Effector memory CD8-positive, alpha-beta T cell (primary cell): ENCODE data around the gene ZFP36L1.

Experiments used
- ATAC-seq: fragments of 150-1000 bp; cut with Tn5 transposase; replicated peaks from 2 replicates; pipeline ENCODE4 v1.10.0; 2021; ENCODE audit warnings: mild to moderate bottlenecking, moderate library complexity
- DNase-seq, 3 experiments: peaks; one replicate each; pipeline ENCODE4 v3.0.0; 2021
- H3K27ac Mint-ChIP-seq, 2 donors: one replicate each; pipeline ENCODE4 v1.8.0; 2022; ENCODE audit warnings: mild to moderate bottlenecking in 2 of 2, mixed read lengths in 2 of 2, moderate library complexity in 2 of 2
- H3K27me3 Mint-ChIP-seq, 2 donors: one replicate each; pipeline ENCODE4 v1.8.0; 2022; ENCODE audit warnings: mixed read lengths in 2 of 2
- H3K36me3 Mint-ChIP-seq: one replicate; pipeline ENCODE4 v1.8.0; 2022; ENCODE audit warnings: mild to moderate bottlenecking, moderate library complexity, mixed read lengths; ENCODE audit not compliant: insufficient read depth
- H3K4me1 Mint-ChIP-seq, 2 donors: one replicate each; pipeline ENCODE4 v1.8.0; 2022; ENCODE audit warnings: low read depth in 2 of 2, mixed read lengths in 2 of 2
- H3K4me3 Mint-ChIP-seq, 2 donors: one replicate each; pipeline ENCODE4 v1.8.0; 2022; ENCODE audit warnings: mild to moderate bottlenecking in 2 of 2, mixed read lengths in 2 of 2, moderate library complexity in 2 of 2
- H3K9me3 Mint-ChIP-seq, 2 donors: one replicate each; pipeline ENCODE4 v1.8.0; 2022; ENCODE audit warnings: mixed read lengths in 2 of 2

ZFP36L1 gene

DNA sequence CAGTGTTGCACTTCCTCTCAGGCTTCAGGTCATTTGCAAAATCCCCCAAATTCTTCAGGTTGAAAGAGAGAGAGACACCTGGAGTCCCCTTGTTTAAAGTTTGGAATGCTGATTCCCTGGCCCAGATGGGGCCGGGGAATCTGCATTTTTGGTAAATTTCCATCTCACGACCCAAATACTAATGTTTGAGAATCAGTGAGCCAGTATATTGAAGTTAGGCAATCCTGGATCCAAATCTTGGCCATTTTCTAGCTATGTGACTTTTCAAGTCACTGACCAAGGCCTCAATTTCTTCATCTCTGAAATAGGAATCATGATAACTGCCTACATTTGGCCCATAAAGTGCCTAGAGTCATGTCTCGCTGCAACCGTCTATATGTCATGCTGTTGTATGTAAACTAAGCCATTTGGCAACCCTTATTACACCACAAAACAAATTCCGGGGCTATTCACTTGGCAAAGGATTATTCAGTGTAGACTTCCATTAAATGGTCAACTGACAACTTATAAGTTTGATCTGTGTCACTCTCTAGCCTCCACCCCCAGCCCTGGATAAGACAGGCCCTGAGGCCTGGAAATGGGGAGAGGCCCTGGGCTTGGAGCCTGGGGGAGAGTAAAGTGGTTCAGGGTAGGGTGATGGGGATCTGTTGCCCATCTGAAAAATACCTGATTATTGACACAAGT is 3.7 kb upstream of the ZFP36L1 start:
- Mint-ChIP-seq H3K9me3 (peaks cover 1 to 3% of the 10 kb centered on the region in 2 donors), H3K4me3 (peak overlapping the region; percentile 95), H3K27me3 (no peaks in the 10 kb centered on the region), H3K27ac (peak overlapping the region; percentile 100), H3K36me3 (peaks cover 52% of the 10 kb centered on the region), H3K4me1 (peaks cover 24 to 32% of the 10 kb centered on the region in 2 donors)
- ATAC-seq (no peak), DNase-seq (no peak)

DNA sequence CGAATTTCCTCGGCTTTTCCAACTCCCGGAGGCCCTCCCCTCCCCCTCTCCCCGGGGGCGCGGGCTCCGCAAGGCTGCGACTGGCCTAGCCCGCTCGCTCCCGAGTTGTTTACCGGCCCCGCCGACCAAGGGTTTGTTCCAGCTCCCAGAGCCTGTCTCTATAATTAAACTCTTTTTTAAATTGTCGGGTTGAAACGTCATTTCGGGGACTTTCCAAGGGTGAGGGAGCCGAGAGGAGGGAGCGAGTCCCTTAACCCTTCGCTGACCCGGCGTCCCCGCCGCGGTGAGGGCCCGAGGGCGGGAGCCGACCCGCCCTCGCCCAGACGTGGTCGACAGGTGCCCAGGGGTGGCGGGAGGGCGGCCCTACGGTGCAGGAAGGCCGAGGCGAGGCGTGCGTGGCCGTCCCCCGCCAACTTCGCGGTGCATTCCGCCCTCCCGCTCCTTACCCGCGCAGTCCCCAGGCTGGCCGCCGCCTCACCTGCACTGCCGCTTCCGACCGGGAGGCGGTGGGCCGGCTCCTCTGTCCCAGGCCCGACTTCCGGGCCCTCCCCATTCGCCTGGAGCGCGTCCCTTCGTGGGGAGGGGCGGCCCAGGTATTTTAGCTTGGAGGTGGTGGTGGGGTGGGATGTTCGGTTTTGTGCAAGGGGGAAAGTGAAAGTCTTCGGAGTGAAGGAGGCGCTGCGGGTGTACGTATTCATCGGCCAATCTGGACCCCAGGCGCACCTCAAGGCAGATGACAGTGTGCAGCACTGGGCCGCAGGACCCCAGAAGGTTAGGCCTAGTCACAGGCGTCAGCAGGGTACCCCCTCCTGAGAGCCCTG is 2.9 kb upstream of the ZFP36L1 start:
- peak overlapping the region; percentile 95 for H3K4me3 Mint-ChIP-seq
- peaks cover 30 to 36% of the 10 kb centered on the region in 2 donors for H3K4me1 Mint-ChIP-seq
- peaks cover 60% of the 10 kb centered on the region for H3K36me3 Mint-ChIP-seq
- no peaks in the 10 kb centered on the region for H3K9me3 Mint-ChIP-seq
- peak overlapping the region; percentile 100 for H3K27ac Mint-ChIP-seq
- DNase-seq (peak; percentile 76 to 79 (median 77)), ATAC-seq (peak; percentile 43)
- no peaks in the 10 kb centered on the region for H3K27me3 Mint-ChIP-seq

DNA sequence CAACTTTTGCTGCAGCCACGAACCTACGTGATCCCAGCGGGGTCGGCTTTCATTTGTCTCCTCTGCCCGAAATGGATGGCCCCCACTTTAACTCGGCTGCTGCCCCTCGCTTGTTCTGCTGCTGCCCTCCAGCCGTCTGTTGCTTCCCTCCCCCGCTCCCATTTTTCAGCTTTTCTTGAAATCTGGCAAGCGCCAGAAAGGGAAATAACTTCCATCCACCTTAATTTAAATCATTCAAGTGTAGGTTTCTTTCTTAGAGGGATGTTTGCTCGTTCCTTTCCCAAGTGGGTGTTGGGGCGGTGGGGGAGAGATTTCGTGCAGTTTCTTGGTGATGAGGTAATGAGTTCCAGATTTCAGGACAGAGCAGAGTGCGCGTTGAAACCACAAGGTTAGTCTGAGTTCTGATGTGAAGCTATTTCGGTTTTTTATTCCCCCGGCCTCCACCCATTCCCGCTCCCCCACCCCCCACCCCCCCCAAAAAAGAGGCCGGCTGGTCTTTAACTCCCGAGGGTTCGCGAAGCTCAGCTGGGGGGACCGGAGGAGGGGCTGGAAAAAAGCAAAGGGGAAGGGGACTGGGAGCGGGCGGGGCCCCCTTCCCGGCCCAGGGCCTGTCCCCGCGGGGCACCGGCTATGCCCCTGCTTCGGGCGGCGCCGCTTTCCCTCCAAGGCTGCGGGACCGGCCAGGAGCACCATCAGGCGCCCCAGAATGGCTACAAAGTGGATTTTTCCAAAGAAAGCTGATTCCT is 2.2 kb upstream of the ZFP36L1 start:
- ATAC-seq: no peak

DNA sequence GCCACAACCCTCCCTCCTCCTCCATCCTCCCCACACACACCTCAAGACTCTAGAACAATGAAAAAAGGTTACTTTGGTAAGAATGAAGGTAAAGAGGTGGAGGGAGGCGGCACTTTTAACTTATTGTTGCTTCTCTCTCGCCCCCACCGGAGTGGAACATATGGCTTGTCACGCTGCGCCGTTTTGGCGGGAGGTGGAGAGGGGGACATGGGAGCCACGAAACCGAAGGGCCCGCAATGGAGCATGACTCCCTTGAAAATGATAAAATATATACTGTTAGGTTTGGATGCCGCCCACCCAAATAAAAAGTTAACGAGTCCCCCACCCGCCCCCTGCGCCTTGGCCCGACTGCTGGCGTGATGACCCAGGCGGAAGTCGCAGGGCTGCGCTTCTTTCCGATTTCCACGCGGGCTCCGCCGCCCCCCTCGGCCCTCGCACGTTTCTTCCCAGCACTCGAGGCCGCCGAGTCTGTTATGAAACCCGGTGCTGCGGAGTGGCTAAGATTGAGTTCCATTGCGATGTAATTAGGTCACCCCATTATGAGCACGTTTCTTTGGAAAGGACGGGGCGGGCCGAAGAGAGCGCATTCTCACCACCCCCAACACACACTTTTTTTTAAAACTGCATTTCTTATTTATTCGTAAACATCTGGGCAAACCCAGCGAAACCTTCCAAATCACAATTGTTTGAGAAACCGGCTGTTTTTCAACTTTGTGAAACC is 1.4 kb upstream of the ZFP36L1 start:
- DNase-seq (peak; percentile 80 to 84 (median 80)), ATAC-seq (peak; percentile 33)
- Mint-ChIP-seq H3K9me3 (no peaks in the 10 kb centered on the region), H3K27me3 (no peaks in the 10 kb centered on the region), H3K36me3 (peaks cover 75% of the 10 kb centered on the region), H3K4me1 (peaks cover 42 to 45% of the 10 kb centered on the region in 2 donors), H3K27ac (peak overlapping the region; percentile 100), H3K4me3 (peak overlapping the region; percentile 95)

More for the DNA sequence above, 2.2 kb upstream of the ZFP36L1 start:
- H3K4me3 Mint-ChIP-seq: peak overlapping the region; percentile 95
- no peaks in the 10 kb centered on the region for H3K9me3 Mint-ChIP-seq
- peak in 1 of 3 experiments; percentile 45 for DNase-seq
- H3K4me1 Mint-ChIP-seq: peaks cover 35 to 42% of the 10 kb centered on the region in 2 donors
- H3K36me3 Mint-ChIP-seq: peaks cover 68% of the 10 kb centered on the region
- peak overlapping the region; percentile 100 for H3K27ac Mint-ChIP-seq
- no peaks in the 10 kb centered on the region for H3K27me3 Mint-ChIP-seq

DNA sequence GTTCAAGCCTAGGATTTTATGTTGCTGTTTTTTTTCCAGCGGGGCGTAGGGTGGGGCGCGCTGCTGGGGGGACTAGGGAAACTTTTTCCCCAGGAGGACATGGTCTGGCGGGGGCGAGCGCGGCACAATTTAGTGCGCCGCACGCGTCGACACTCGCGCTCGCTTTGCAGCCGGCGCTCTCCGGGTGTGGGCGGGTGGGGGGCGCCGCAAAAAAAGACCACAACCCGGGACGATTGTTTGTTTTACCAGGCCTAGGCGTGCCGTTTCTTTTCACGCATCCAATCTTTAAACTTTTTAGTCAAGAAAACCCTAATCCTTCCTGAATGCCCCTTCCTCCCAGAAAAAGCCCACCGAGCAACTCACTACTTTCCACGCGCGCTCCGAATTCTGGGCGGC is 865 bp upstream of the ZFP36L1 start:
- DNase-seq (no peak), ATAC-seq (peak; percentile 2)
- Mint-ChIP-seq H3K4me3 (peak overlapping the region; percentile 95), H3K9me3 (no peaks in the 10 kb centered on the region), H3K4me1 (peaks cover 47 to 50% of the 10 kb centered on the region in 2 donors), H3K27me3 (no peaks in the 10 kb centered on the region), H3K27ac (peak overlapping the region; percentile 100), H3K36me3 (peaks cover 81% of the 10 kb centered on the region)

DNA sequence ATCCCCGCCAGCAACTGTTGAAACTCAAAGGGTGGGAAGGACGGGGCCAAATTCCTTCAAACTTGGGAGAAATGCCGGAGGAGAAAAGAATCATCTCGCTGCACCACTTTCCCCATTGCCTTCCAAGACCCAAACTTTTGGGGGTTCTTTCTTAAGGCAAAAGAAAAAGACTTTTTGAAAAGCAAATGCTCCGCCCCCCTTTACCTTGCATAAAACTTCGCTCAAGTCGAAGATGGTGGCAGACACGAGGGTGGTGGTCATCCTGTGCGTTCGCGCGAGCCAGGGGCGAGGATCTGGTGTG is 239 bp downstream of the ZFP36L1 start:
- peaks cover 91% of the 10 kb centered on the region for H3K36me3 Mint-ChIP-seq
- DNase-seq (no peak), ATAC-seq (peak; percentile 4)
- peak overlapping the region; percentile 100 for H3K27ac Mint-ChIP-seq
- H3K4me3 Mint-ChIP-seq: peak overlapping the region; percentile 95
- H3K9me3 Mint-ChIP-seq: no peaks in the 10 kb centered on the region
- no peaks in the 10 kb centered on the region for H3K27me3 Mint-ChIP-seq
- peaks cover 49 to 54% of the 10 kb centered on the region in 2 donors for H3K4me1 Mint-ChIP-seq

DNA sequence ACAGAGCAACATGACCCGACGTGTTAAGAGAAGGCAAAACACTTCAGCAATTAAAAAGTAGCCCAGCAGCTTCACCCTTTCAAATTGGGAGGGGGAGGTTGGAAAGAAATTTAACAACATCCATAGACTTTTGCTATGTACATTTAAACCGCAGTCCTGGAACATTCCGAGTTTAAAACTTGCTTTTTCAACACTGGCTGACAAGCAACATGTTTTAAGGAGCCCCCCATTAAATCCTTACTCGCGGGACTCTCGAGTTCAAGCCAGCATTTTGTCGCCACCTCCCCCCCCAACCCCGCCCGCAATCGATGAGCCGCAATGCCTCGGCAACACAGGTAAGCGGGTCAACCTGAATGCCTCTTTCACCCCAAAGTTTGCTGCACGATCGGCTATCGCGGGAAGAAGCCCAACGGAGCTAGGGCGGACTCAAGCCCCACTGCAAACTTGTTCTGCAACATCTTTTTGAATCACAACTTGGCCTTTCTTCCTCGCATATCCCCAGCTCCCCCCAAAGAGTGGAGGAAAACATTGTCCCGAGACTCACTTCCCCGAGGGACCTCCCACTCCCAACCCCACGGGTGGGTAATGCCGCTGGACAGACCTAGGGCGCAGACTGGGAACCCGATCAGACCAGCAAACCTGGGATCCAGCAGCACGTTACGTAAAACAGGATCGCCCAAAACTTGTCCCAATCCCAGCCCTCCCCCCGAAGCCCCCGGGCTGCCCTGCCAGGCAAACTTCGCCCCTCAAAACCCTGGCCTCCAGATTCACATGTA is 777 bp downstream of the ZFP36L1 start:
- peak overlapping the region; percentile 95 for H3K4me3 Mint-ChIP-seq
- DNase-seq (no peak), ATAC-seq (no peak)
- peaks cover 96% of the 10 kb centered on the region for H3K36me3 Mint-ChIP-seq
- peak overlapping the region; percentile 100 for H3K27ac Mint-ChIP-seq
- H3K4me1 Mint-ChIP-seq: peaks cover 48 to 58% of the 10 kb centered on the region in 2 donors
- H3K9me3 Mint-ChIP-seq: no peaks in the 10 kb centered on the region
- H3K27me3 Mint-ChIP-seq: no peaks in the 10 kb centered on the region

DNA sequence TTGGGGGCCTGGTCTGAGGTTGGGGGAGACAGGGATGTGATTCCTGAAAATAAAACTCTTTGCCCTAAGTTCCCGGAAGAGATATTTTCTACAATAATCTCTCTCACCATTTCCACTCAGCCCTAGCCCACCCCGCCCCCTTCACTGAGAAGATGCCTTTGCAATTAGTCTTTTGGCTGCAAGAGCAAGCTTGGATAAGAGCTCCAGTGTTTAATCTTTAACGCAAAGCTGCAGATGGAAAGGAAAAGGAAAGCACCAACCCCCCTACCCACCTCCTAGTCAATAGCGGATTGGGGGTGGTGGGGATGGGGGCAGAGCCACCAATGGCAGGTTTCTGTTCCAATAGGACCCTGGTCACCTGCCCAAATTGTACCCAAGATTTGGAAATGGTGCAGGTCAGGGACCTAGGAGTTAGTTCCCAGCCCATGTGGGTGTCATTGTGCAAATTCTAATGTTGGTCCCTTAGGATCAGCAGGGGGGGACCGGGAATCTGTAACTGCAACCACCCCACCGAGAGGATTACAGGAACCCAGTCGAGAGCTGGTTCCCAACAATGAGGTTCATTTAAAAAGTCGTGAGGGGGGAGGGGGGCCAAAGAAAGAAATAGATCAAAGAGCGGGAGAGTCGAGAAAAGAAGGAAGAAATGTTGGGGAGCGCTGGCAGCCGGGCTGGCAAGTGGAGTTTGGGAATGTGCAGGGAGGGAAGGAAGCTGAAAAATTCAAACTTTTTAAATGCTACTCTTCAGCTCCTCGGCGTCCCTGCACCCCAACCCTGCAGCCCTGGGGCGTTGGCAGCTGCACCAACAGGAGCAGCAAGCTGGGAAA is 1.6 kb downstream of the ZFP36L1 start:
- Mint-ChIP-seq H3K27ac (peak overlapping the region; percentile 96 to 100), H3K36me3 (peaks cover 99% of the 10 kb centered on the region), H3K4me3 (peak overlapping the region; percentile 95), H3K4me1 (peaks cover 52 to 61% of the 10 kb centered on the region in 2 donors), H3K9me3 (no peaks in the 10 kb centered on the region), H3K27me3 (no peaks in the 10 kb centered on the region)
- no peak for ATAC-seq
- no peak for DNase-seq

DNA sequence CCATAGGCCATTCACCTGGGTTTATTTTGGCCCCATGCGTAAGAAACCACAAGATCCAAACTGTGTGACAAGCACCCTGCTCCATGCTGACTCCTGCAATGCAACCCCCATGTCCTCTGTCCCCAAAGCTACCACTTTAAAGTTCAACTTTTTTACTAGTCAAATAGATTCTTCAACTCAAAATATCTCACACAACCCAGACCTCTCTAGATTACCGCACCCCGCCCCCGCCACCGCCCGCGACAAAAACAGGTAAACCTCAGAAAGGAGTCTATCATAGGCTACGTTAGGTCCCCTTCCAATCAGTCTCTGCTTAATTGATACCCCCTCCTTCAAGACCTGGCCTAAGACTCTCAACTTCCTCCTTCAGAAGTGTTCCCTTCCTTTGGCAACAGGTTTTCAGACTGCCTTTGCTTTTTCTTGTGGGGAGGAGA is 2.2 kb downstream of the ZFP36L1 start:
- H3K9me3 Mint-ChIP-seq: no peaks in the 10 kb centered on the region
- H3K4me3 Mint-ChIP-seq: peak overlapping the region; percentile 95
- peaks cover 99% of the 10 kb centered on the region for H3K36me3 Mint-ChIP-seq
- H3K4me1 Mint-ChIP-seq: peaks cover 54 to 67% of the 10 kb centered on the region in 2 donors
- peak overlapping the region; percentile 96 to 100 for H3K27ac Mint-ChIP-seq
- ATAC-seq (no peak), DNase-seq (no peak)
- no peaks in the 10 kb centered on the region for H3K27me3 Mint-ChIP-seq

DNA sequence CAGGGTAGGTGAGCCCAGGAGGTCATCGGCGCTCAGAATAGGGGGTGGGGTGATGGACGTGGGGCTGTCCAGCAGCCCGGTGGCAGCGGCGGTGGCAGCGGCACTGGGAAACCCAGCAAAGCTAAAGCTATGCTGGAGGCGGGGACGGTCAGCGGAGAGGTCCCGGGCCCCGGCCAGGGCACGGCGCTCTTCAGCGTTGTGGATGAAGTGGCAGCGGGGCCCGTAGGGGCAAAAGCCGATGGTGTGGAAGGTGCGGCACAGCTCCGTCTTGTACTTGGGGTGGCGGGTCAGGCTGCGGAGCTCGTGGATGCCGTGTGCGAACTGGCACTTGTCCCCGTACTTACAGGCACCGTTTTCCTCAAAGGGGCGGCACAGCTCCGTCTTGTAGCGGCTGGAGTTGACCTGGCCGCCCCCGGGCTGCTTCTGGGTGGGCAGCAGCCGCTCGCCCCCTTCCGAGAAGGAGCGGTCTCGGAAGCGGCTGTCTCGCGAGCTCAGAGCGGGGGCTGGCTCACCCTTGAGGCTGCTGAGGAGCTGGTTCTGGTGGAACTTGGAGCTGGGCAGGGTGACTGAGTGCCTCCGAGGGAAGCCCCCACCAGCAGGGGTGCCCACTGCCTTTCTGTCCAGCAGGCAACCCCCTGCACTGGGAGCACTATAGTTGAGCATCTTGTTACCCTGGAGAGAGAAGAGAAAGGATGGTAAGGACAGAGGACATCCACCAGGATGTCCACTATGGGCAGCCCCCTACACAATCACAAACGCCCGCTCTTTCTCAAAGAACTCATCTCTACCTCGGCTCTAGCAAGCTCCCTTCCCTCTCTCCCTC is 2.8 kb downstream of the ZFP36L1 start:
- no peaks in the 10 kb centered on the region for H3K9me3 Mint-ChIP-seq
- H3K4me1 Mint-ChIP-seq: peaks cover 59 to 73% of the 10 kb centered on the region in 2 donors
- H3K27ac Mint-ChIP-seq: peak overlapping the region; percentile 96 to 100
- H3K36me3 Mint-ChIP-seq: peaks cover 94% of the 10 kb centered on the region
- peak overlapping the region; percentile 95 for H3K4me3 Mint-ChIP-seq
- ATAC-seq: no peak
- H3K27me3 Mint-ChIP-seq: no peaks in the 10 kb centered on the region
- no peak for DNase-seq
